ENCODE data around the gene ABHD16A.

Gene ABHD16A

DNA sequence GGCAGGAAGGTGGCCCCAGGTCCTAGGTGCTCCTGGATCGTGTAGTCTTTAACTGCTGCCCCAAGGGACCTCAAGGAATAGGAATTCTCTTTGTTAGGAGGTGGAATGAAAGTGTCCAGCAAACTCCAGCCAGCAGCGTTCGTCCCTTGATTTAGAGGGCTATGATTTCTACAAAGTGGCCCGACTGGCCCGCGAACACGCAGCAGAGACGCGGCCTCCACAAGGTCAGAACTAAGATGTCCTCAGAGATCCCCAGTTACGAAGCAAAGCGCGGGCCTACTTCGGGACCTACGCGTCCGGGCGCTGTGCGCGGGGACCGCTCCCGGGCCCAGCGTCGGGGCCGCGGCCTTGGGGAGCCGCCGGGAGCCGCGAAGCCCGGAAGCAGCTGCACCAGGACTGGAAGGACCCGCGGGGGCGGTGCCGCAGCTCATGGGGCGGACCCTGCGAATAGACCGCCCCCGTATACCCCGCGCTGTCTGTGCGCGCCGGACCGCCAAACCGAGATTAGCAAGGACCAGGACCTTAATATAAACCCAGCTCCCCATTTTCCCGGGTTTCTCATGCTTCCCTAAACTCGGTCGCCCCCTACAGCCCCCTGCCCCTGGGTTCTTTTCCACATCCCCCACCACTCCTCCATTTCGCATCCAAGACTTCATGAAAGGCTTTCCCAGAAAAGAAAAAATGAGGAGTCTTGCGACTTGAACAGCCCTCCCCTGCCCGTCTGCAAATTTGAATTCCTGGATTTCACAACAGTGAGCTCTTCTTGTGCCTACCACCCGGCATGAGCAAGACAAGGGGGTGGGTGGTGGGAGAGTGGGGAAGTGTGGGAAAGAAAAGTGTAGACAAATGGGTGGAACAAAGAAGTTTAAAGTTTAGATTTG, 42.5 kb downstream of the ABHD16A start, which contains the start of gene C6orf47:
Gene C6orf47 (minus strand): TSS at position 398 of the 881 bp plus-strand sequence. CDS start 831 bp downstream, outside the sequence.
- DNase-seq: peak; percentile 69

DNA sequence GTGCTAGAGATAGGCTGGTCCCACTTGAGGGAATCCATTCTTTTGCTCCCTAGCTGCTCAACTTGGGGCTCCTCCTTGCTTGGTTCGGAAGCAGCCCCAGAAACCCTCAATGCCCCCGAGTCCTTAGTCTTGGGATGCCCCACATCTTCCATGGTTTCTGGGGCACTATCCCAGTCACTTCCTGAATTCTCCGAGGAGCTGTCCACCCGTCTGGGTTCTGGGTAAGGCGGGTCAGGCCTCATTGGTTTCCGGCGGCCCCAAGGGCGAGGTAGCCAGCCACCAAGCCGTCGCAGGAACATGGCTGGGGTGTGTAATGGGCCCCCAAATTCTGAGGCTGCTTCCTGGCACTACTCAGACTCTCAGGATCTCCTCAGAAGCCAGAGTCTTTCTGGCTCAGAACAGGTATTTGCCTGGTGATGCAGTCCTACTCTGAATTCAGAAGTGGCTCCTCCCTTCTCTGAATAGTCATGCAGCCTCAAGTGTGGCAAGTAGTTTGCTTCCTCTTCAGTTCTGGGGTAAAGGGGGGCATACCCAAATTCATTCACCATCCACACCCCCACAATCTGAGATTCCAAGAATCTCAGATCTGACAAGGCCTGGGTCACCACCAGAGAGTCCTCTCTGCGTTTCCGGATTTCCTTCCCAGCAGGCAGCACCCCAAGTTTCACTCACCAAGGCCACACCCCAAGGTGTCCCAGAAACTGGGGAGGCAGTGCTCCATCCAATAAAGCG, 43.3 kb downstream of the ABHD16A start:
- DNase-seq: no peak

DNA sequence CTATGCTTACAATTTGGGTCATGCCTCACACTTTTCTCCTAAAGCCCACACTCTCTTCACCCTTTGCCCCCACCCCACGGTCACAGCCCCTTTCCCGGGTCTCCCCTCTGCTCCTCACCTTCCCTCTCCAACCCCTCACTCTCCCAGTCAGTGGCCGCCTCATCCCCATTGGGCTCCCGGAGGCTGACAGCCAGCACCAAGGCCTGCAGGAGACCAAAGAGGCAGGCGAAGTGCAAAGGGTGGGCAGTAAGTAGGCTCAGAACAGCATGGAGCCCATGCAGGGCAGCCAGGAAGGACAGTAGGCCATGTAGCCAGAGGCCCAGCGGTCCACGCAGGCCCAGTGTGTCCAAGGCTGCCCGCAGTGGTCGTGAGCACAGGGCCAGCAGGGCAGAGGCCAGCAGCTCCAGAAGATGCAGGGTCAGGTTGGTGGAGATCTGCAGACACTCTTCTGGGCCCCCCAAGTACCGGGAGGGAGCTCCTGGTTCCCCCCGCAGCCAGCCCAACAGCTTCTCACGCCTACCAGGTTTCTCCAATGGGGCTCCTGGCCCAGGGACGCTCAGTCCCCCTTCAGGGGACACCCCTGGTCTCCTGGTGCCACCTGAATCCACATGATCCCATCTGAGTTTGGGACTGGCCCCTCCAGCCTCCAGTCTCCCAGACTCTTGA, 44.0 kb downstream of the ABHD16A start:
- no peak for DNase-seq

DNA sequence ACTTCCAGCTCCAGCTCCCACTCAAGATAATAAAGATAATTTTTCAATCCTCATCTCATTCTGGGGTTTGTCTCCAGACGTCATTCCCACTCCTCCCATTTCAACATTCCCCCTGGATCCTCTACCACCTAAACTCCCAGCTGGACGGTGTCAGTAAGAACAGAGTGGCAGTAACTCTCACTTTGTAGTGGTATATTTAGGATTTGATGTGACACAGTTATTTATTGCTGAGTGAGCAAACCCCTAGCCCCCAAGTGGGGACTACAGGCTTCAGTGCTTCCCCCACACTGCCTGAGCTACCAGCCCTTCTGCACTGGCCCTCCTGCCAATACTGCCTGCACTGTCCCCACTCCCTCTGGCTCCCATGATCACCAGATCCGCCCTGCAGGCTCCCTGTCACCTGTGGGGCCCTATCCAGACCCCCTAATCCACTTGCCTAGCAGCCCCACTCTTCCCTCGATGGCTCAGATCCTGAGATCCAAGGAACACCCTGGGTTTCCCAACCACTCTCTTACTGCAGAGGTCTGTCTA, 44.9 kb downstream of the ABHD16A start:
- no peak for DNase-seq

DNA sequence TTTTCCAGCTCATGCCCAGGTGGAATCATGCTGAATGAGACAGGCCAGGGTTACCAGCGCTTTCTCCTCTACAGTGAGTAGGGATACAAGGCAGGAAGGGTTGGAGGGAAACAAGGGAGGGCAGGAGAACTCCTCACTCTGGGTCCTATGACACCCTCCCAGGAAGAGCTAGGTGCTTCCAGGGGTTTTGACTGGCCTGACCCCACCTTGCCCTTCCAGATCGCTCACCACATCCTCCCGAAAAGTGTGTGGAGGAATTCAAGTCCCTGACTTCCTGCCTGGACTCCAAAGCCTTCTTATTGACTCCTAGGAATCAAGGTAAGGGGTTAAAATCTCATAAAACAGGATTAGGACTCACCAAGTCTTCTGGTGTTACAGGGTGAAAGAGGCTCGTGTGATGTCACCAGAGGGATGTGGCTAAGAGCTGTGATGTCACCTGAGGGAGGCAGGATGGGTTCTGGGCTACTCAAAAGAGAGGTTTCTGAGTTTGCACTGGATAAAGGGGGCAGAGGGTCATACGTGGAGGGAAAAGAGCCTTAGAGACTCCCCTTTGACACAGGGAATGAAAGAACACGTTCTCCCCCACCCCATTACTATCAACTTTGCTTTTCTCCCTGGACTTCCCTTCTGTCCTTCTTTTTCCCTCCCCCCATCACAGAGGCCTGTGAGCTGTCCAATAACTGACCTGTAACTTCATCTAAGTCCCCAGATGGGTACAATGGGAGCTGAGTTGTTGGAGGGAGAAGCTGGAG, 45.5 kb downstream of the ABHD16A start:
- no peak for DNase-seq

DNA sequence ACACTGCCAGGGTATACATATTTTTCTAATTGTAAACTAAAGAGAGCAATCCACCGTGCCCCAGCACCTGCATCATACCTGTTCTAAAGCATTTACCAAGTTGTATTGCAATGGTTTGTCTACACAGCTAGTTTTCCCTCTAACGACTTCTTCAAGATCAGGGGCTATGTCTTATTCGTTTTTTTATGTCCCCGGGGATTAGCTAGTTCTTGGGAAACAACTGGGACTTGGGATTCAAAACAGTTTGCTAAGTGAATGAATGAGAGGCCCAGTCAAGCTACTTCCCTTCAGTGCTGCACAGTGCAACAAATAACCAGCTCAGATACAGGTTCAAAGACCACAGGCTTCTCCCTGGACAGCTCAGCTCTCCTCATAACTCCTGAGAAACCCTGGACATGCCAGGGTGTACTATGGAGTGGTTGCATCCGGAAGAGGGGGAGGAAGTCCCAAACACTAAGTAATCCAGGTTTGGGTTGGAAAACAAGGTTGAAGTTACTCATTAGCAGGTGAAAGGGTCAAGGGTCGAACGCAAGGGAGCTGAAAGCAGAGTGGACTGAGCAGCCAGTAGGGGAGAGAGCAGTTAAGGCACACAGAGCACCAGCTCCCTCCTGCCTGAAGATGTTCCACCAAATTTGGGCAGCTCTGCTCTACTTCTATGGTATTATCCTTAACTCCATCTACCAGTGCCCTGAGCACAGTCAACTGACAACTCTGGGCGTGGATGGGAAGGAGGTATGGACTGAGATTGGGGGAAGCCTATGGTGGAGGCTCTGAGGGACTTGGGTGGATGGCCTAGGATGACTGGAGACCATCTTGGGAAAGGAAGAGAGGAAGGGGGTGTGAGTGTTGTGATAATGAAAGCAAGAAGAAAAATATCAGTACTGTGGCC, 47.5 kb downstream of the ABHD16A start, which contains the start of gene APOM:
Gene APOM (plus strand): TSS at position 546 of the 889 bp plus-strand sequence. CDS start 73 bp downstream, at position 619.
- no peak for DNase-seq

DNA sequence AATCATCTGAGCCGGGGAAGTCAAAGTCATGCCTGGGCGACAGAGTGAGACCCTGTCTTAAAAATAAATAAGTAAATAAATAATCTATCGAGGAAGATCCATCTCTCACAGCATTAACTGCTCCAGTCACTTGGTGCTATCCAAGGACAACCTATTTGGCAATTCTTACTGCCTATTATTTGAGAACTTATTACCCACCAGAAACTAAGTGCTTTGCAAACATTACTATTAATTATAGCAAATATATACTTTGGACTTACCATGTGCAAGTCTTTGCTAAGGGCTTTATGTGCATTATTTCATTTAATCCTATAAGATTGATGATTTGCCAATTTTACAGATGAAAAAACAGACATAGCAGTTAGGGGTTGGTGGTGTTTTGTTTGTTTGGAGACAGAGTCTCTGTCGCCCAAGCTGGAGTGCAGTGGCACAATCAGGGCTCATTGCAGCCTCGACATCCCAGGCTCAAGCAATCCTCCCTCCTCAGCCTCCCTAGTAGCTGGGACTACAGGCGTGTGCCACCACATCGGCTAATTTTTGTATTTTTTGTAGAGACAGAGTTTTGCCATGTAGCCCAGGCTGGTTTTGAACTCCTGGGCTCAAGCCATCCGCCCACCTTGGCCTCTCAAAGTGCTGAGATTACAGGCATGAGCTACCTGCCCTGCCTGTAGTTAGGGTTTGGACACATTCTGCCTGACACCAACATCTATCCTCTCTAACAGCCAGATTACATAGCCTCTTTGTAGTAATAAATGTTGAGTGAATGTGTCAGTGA, 48.4 kb downstream of the ABHD16A start:
- no peak for DNase-seq

DNA sequence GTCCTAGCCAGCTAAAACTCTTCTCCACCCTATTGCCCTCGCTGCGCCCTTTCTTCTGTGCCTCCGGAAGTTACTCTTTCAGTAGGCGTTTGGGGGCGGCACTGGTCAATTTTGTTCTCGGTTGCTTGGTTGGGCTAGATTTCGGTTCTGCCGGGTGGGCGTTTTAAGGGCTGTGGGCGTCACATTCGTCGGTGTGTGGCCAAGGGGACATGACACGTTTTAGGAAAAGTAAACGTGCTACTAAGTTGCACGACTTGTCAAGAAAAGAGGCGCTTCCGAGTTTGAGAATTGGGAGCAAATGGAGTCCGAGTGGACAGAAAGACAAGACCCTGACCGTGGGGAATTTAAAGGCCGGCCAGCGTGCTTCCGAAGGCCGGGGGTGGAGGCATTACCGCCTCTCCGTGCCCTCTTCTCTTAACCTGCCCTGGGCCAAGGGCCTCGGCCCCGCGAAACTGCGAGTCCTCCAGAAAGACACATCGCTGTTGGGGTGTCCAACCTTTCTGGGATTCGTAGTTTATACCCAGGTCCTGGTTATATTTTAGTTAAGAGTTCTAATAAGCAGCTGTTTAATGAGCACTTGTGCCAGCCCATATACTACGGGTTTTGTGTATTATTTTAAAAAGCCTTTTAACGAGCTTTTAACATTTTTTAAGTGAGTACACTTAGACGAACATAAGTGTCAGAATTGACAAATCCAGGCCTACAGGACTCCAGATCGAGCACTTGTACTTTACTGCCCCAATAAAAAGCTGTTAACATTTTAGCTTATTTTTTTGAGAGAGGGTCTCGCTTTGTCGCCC, 50.0 kb downstream of the ABHD16A start:
- DNase-seq: peak; percentile 82

DNA sequence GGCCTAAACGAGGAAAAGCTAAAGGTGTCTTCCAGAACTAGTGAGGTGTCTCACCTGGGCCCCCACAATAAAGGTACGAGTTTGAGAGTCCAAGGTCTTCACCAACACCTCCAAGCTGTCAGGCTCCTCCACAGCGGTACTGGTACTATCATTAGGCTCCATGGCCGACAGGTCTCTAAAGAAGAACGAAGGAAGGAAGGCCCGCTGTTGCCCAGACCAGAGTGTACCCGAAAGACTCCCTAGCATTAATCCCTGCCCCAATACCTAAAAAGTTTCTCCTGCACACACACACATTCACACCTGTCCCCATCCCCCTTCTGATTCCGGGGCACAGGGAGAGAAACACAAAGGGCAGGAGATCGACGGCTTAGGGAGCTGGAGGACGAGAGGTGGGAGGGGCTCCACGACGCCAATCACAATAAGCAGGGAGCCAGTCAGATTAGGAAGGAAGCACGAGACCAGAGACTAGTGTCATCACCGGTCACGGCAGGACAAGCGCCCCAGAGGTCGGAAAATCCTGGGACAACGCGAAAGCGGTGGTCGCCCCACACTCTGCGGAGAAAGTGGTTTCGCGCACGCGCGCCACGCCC, 51.4 kb downstream of the ABHD16A start:
- DNase-seq: peak; percentile 65

DNA sequence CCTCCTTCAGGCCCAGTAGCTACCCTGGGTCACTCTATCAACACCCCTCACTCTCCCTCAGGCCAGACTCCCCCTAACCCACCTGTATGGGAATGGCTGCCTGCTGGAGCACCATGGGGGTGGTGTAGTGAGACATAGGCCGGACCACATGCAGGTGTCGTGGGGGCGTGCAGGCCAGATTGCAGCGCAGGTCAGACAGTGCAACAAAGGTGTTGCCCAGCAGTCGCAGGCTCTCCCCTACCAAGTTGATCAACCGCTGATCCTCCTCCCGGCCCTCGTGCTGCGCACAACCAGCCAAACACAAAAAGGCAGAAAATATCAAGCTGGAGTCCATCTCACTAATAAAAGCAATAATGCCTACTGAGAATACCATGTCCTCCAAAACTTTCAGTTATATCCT, 57.8 kb downstream of the ABHD16A start:
- DNase-seq: no peak

DNA sequence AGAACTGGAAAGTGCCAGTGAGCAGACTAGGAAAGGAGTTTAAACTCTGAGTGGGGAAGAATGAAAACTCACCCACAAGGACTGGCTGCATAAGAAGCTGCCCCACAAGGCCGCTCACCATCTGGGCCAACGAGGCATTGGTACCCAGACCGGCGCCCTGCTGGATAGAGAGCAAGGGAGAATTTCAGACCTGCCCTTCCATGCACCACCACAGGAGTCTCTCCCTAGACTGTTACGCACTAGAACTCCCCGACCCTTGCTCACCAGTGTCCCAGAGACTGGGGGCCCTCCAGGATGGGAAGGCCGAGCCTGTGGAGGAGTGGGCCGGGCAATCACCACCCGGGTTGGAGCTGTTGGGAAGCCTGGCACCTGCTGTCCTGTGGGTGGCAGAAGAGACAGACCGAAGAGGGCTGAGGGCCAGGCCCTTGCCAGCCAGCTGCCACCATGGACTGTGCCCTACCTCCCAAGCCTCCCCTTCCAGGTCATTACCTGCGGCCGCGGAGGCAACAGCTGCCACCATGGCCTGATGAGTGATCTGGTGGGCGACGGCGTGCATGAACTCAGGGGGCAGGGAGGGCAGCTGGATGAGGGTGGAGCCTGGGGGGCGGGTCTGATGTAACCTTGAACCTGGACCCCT, 59.2 kb downstream of the ABHD16A start:
- DNase-seq: no peak

DNA sequence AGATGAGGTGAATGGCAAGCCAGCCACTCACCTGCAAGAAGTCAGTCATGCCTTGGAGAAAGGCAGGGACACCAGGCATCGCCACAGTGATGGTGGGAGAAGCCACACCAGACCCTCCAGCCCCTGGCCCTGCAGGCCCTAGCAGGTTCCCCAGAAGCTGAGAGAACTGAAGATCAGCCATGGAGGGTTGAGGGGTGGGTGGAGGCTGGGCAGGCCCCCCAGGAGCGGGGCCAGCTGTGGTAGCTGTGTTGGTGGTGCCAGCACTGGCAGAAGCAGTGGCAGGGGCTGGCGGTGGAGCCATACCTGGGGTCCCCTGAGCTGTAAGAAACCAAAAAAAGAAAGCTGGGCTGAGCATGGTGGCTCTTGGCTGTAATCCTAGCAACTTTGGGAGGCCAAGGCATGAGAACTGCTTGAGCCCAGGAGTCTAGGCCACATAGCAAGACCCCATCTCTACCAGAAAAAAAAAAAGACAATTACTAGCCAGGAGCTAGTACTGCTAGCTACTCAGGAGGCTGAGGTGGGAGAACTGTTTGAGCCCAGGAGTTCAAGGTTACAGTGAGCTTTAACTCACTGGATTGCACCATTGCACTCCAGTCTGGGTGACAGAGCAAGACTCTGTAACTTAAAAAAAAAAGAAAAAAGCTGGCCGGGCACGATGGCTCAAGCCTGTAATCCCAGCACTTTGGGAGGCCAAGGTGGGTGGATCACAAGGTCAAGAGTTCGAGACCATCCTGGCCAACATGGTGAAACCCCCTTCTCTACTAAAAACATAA, 60.1 kb downstream of the ABHD16A start:
- DNase-seq: no peak

DNA sequence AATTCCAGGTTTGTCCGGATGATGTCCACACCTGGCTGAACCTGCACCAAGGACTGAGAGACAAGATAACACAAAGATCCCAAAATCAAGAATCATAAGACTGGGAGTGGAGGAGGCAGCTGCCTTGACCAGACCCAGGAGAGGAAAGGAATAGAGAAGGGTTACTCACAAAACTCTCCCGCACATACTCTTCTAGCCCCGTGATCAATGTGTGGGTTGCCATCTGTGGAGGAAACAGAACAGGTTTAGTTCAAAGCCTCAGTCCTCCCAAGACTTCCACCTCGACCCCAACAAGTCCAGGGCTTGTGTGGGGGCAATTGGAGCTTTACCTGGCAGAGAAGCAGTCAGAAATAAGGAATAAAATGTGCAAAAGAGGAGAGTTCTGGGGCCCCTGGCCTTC, 61.8 kb downstream of the ABHD16A start:
- DNase-seq: no peak

DNA sequence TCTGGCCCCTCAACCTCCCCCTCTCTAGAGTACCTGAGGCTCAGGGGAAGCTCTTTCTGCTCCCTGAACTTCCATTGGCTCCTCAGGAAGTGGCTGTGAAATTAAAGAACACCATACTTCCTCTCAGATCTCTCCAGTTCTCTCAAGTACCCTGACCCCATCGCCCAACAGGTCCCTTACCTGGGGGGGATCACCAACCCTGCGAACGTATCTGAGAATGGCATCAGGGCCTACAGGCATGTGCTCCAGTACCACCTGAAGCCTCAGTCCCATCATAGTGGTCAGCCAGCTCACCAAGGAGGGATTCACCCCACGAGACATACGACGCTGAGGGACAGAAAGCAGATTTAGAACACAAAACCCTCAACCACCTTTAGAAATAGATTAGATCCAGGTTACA, 62.5 kb downstream of the ABHD16A start:
- DNase-seq: no peak

DNA sequence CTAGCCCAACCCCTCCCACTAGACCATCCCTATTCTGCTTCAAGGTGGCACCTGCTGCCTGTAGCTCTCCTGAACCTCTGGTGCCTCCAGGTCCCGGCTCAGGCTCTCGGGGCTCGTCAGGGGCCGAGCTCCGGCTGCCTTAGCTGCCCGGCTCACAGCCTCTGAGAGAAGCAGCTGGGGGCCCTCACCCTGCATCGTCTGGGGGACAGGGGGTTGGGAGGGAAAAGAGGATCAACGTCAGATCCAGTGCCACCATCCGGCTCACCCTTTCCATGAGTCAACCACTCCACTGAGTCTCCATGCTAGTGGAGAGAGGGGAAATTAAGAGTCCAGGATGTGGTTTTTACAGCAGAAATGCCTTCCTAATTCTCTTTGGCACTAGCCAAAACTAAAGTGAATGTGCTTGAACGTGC, 63.7 kb downstream of the ABHD16A start:
- no peak for DNase-seq

DNA sequence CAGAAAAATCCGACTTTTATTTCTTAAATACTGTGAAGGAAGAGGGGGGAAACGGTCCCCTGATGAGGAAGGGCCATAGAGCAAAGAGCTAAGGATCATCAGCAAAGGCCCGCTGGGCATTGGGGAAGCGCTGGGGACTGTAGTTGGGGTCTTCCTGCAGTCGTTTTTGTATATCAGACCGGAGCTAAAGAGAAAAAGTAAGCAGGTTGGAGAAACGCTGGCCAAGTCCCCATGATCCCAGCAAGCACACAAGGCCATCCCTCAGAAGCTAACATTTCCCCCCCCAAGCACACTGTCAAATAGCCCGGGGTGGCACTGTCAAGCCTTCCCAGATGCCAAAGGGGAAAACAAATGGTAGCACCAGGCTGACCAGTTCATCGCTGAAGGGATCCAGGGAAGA, 64.1 kb downstream of the ABHD16A start:
- DNase-seq: no peak
